Measurements from ENCODE around the gene TAF6L. TPM values are rescaled to one million over a fixed set of nuclear protein-coding genes. Genes with fewer than 3 reads are reported as not detected.

The TAF6L gene
- total RNA-seq, 1 donor from 2014 or later, result 39.4 TPM

DNA sequence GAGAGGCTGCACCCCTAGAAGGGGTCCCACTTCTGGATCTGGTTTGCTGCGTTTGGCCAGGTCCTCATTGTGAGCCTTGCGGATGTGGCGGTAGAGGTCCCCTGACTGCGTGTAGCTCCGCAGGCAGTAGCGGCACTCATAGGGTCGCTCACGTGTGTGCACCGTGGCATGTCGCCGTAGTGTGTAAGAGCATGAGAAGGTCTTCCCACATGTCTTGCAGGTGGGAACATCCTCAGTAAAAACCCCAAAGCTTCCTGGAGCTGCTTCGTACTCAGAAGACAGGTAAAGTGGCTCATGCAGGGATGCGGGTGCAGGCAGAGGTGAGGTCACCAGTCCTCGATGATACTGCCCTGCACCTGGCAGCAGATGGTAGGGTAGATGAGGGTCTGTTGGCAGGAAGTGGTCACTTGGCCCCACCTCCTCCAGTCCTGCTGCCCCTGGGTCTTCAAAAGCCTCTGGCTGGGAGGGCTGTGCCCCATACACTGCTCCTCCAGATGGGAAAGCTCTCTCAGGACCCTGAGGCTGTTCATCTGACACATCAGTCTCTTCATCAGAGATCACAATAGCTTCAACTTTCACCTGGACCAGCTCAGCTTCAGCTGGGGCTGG lies 18.9 kb upstream of the TAF6L start:
- Mint-ChIP-seq H3K4me3 (ENCODE audit: unreplicated experiment) (peak overlapping the region; percentile 93), H3K36me3 (ENCODE audit: unreplicated experiment) (no peaks in the 10 kb centered on the region), H3K27ac (ENCODE audit: unreplicated experiment) (peak overlapping the region; percentile 97), H3K4me1 (ENCODE audit: low read depth, unreplicated experiment) (peaks cover 5% of the 10 kb centered on the region), H3K9me3 (ENCODE audit: unreplicated experiment) (peaks cover 13% of the 10 kb centered on the region), H3K27me3 (ENCODE audit: unreplicated experiment) (peaks cover 3% of the 10 kb centered on the region)
- no peak for DNase-seq
- TF ChIP-seq, protein P1, sequence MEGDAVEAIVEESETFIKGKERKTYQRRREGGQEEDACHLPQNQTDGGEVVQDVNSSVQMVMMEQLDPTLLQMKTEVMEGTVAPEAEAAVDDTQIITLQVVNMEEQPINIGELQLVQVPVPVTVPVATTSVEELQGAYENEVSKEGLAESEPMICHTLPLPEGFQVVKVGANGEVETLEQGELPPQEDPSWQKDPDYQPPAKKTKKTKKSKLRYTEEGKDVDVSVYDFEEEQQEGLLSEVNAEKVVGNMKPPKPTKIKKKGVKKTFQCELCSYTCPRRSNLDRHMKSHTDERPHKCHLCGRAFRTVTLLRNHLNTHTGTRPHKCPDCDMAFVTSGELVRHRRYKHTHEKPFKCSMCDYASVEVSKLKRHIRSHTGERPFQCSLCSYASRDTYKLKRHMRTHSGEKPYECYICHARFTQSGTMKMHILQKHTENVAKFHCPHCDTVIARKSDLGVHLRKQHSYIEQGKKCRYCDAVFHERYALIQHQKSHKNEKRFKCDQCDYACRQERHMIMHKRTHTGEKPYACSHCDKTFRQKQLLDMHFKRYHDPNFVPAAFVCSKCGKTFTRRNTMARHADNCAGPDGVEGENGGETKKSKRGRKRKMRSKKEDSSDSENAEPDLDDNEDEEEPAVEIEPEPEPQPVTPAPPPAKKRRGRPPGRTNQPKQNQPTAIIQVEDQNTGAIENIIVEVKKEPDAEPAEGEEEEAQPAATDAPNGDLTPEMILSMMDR (IDR thresholded peaks at IDR 0.05; ENCODE audit: partially characterized antibody, unreplicated experiment), result no peak

DNA sequence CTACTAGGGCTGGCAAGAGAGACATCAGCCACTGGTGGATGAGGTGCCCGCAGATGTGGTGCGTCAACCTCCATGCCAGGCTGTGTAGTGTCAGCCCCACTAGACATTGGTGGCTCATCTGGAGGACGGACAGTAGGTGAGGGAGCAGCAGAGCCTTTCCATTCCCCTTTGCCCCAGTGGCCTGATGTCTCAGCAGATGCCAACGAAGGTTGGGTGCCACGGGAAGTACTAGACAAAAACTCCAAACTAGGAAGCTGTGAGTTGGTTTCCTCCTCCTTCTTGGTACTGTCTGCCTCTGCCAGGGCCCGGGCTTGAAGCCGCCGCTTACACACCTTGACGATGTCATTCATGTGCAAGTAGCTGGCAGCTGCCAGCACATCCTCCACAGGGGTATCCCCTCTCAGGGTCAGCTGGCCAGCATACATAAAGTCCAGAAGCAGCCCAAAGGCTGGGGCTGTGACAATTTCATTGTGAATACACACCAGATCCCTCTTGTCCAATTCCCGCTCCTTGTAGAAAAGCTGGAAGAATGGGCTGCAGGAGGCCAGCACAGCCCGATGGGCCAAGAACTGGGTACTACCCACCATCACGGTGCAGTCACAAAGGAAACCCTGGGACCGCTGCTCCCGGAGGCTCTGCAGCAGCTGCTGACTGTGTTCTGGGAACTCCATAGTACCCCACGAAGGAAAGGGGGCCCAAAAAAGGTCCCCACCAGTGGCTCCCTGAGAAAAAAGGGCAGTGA lies 18.0 kb upstream of the TAF6L start:
- peak overlapping the region; percentile 93 for H3K4me3 Mint-ChIP-seq (ENCODE audit: unreplicated experiment)
- no peaks in the 10 kb centered on the region for H3K36me3 Mint-ChIP-seq (ENCODE audit: unreplicated experiment)
- H3K27ac Mint-ChIP-seq (ENCODE audit: unreplicated experiment), result peak overlapping the region; percentile 97
- H3K9me3 Mint-ChIP-seq (ENCODE audit: unreplicated experiment), result peaks cover 13% of the 10 kb centered on the region
- TF ChIP-seq, protein P1 (IDR thresholded peaks at IDR 0.05; ENCODE audit: partially characterized antibody, unreplicated experiment), result no peak
- H3K4me1 Mint-ChIP-seq (ENCODE audit: low read depth, unreplicated experiment), result peaks cover 1% of the 10 kb centered on the region
- H3K27me3 Mint-ChIP-seq (ENCODE audit: unreplicated experiment), result peaks cover 3% of the 10 kb centered on the region
- no peak for DNase-seq

DNA sequence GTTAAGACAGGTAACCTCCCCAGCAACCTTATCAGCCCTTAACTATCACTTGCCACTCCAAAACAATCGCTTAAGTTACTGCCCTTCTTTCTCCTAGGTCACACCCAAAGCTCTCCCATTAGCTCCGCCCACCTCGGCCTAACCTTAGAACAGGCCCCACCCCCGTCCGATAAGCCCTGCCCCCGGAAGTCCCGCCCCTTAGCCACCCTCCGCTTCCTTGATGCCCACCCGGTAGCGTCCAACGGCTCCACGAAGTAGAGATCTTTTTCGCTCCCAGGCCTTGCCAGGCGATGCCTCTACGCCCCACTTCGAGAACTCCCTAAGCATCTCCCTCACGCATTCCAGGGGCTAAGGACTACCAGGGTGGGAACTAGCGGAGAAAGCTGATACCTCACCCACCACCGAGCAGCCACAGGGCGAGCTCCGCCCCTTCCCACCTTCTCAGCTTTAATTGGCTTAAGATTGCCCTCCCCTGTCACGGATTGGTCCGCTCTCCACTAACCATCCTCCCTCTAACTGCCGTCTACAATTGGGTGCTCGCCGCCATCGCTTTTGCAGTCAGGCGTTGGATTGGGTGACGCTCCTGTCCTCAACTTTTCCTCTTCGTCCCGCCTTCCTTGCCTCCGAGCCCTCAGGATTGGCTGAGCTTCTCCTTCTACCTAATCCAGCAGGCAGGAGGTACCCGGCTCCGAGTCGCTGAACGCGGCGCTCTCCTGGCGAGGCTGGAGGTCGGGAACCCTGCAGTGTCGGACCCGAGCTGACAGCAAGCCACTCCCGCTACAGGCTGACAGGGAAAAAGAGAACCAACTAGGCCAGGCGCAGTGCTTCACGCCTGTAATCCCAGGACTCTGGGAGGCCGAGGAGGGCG lies 17.2 kb upstream of the TAF6L start, which contains the start of gene ZBTB3:
TSS of gene ZBTB3 (minus strand) at position 425 of the 868 bp plus-strand sequence. CDS start 496 bp downstream, outside the sequence.
- DNase-seq, result peak; percentile 95
- TF ChIP-seq, protein P1 (IDR thresholded peaks at IDR 0.05; ENCODE audit: partially characterized antibody, unreplicated experiment), result no peak
- H3K36me3 Mint-ChIP-seq (ENCODE audit: unreplicated experiment), result no peaks in the 10 kb centered on the region

DNA sequence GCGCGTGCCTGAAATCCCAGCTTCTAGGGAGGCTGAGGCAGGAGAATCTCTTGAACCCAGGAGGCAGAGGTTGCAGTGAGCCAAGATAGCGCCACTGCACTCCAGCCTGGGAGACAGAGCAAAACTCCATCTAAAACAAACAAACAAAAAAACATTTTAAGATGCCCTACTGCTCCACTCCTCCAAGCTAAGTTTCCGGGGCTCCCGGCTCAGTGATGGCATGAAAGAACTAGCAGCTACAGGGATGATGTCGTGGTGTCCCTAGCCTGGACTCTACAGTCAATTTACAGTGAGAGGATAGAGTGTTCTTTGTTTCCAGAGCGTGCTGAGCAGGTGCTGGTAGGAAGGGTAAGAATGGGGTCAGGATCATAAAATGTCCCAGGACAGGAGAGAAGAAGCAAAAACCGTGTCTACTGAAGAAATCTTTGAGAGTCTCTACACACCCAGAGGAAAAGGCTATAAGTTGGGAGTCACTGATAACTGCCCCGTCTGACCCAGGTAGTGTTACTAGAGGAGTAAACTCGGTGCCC lies 16.0 kb upstream of the TAF6L start:
- Mint-ChIP-seq H3K9me3 (ENCODE audit: unreplicated experiment) (peaks cover 13% of the 10 kb centered on the region), H3K4me3 (ENCODE audit: unreplicated experiment) (peak overlapping the region; percentile 93), H3K4me1 (ENCODE audit: low read depth, unreplicated experiment) (peaks cover 1% of the 10 kb centered on the region), H3K27me3 (ENCODE audit: unreplicated experiment) (peaks cover 4% of the 10 kb centered on the region), H3K27ac (ENCODE audit: unreplicated experiment) (peak overlapping the region; percentile 45), H3K36me3 (ENCODE audit: unreplicated experiment) (no peaks in the 10 kb centered on the region)
- TF ChIP-seq, protein P1 (IDR thresholded peaks at IDR 0.05; ENCODE audit: partially characterized antibody, unreplicated experiment), result no peak
- DNase-seq, result no peak

More for the DNA sequence above, 17.2 kb upstream of the TAF6L start, which contains the start of gene ZBTB3:
- H3K27me3 Mint-ChIP-seq (ENCODE audit: unreplicated experiment), result peaks cover 3% of the 10 kb centered on the region
- peak within 1 kb of the TSS; percentile 97 for H3K27ac Mint-ChIP-seq (ENCODE audit: unreplicated experiment)
- peaks cover 1% of the 10 kb centered on the region for H3K4me1 Mint-ChIP-seq (ENCODE audit: low read depth, unreplicated experiment)
- peak within 1 kb of the TSS; percentile 93 for H3K4me3 Mint-ChIP-seq (ENCODE audit: unreplicated experiment)
- H3K9me3 Mint-ChIP-seq (ENCODE audit: unreplicated experiment), result peaks cover 13% of the 10 kb centered on the region

Measured in glutamatergic neuron (in vitro differentiated cells).